ENCODE results near the gene RAPSN.

DNA sequence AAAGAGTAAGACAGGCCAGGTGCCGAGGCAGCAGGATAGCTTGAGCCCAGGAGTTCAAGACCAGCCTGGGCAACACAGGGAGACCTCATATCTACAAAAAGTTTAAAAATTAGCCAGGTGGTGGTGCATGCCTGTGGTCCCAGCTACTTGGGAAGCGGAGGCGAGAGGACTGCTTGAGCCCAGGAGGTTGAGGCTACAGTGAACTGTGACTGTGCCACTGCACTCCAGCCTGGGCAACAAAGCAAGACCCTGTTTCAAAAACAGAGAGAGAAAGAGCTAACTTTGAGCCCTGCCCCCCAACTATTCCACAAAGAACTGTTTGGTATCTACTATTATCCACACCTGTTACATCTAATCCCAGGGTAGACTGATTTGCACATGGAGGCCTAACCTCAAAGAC is 49.2 kb upstream of the RAPSN start:
- TF ChIP-seq POLR2AphosphoS5 (IDR thresholded peaks at IDR 0.05) (no peak), RAD21 (conservative IDR thresholded peaks at IDR 0.05) (no peak), EP300 (conservative IDR thresholded peaks at IDR 0.05; ENCODE audit: poor library complexity, severe bottlenecking) (no peak), TAF1 (IDR thresholded peaks at IDR 0.05; ENCODE audit: low read depth) (no peak), SMC3 (conservative IDR thresholded peaks at IDR 0.05; ENCODE audit: poor library complexity) (no peak), MXI1 (conservative IDR thresholded peaks at IDR 0.05; ENCODE audit: poor library complexity, severe bottlenecking) (no peak), EZH2 (IDR thresholded peaks at IDR 0.05; ENCODE audit: borderline replicate concordance, insufficient read depth, low read length, poor library complexity, severe bottlenecking) (no peak)
- TF ChIP-seq, protein P1, sequence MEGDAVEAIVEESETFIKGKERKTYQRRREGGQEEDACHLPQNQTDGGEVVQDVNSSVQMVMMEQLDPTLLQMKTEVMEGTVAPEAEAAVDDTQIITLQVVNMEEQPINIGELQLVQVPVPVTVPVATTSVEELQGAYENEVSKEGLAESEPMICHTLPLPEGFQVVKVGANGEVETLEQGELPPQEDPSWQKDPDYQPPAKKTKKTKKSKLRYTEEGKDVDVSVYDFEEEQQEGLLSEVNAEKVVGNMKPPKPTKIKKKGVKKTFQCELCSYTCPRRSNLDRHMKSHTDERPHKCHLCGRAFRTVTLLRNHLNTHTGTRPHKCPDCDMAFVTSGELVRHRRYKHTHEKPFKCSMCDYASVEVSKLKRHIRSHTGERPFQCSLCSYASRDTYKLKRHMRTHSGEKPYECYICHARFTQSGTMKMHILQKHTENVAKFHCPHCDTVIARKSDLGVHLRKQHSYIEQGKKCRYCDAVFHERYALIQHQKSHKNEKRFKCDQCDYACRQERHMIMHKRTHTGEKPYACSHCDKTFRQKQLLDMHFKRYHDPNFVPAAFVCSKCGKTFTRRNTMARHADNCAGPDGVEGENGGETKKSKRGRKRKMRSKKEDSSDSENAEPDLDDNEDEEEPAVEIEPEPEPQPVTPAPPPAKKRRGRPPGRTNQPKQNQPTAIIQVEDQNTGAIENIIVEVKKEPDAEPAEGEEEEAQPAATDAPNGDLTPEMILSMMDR (IDR thresholded peaks at IDR 0.05; ENCODE audit: poor library complexity, severe bottlenecking): no peak
- TF ChIP-seq, protein P2, sequence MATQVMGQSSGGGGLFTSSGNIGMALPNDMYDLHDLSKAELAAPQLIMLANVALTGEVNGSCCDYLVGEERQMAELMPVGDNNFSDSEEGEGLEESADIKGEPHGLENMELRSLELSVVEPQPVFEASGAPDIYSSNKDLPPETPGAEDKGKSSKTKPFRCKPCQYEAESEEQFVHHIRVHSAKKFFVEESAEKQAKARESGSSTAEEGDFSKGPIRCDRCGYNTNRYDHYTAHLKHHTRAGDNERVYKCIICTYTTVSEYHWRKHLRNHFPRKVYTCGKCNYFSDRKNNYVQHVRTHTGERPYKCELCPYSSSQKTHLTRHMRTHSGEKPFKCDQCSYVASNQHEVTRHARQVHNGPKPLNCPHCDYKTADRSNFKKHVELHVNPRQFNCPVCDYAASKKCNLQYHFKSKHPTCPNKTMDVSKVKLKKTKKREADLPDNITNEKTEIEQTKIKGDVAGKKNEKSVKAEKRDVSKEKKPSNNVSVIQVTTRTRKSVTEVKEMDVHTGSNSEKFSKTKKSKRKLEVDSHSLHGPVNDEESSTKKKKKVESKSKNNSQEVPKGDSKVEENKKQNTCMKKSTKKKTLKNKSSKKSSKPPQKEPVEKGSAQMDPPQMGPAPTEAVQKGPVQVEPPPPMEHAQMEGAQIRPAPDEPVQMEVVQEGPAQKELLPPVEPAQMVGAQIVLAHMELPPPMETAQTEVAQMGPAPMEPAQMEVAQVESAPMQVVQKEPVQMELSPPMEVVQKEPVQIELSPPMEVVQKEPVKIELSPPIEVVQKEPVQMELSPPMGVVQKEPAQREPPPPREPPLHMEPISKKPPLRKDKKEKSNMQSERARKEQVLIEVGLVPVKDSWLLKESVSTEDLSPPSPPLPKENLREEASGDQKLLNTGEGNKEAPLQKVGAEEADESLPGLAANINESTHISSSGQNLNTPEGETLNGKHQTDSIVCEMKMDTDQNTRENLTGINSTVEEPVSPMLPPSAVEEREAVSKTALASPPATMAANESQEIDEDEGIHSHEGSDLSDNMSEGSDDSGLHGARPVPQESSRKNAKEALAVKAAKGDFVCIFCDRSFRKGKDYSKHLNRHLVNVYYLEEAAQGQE (IDR thresholded peaks at IDR 0.05; ENCODE audit: borderline replicate concordance): no peak

Data from neural cell (in vitro differentiated cells).